T1000 (cell line): ENCODE results near the gene CST4.
A peak's percentile ranks its signal among the peaks of the same experiment; 100 is the strongest.
"Not testable (repeated sequence)": the region's sequence is repeated elsewhere in the genome, so short reads cannot be mapped to it uniquely, and the experiment has no call there.

ENCODE experiments used
- DNase-seq: peaks from one replicate; lab custom pipeline; 2025; ENCODE audit warnings: mixed read lengths; lab: John Stamatoyannopoulos, UW

Gene CST4

DNA sequence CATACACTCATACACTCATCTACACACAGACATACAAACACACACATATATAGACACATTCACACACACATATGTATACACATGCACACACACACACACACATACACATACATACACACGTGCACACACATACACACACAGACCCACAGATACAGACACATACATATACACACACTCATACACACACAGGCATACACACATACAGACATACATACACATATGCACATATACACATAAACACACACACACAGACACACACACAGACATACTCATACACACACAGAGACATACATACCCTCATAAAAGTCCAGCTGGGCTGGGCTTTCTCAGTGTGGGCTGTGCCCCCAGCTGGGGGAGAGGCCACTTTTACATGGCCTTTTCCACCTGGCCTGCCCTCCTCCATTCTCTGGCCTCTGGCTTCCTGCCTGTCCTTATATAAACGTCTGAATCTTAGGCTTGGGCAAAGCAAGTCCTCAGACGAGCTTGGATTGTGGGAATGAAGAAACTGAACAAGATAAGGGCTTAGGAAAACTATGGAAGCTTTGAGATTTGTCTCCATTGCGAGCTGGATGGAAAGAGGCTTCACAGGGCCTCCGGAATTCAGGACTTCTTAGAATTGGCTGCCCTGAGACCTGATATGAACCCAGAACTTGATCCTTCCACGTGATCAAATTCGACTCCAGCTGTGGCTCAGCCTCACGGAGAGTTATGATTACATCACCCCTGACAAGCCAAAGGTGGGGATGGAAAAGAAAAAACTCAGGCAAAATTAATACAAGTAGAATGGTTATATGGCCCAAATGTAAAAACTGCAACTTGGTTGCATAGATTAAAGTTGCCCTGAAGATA, 28.6 kb downstream of the CST4 start:
- no peak for DNase-seq

DNA sequence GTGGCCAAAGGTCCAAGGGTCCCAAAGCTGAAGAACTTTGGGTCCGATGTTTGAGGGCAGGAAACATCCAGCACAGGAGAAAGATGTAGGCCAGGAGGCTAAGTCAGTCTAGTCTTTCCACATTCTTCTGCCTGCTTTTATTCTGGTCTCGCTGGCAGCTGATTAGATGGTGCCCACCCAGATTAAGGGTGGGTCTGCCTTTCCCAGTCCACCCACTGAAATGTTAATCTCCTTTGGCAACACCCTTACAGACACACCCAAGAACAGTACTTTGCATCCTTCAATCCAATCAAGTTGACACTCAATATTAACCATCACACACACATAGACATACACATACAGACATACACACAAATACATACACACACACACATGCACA, 29.2 kb downstream of the CST4 start:
- DNase-seq, result not testable (repeated sequence)

DNA sequence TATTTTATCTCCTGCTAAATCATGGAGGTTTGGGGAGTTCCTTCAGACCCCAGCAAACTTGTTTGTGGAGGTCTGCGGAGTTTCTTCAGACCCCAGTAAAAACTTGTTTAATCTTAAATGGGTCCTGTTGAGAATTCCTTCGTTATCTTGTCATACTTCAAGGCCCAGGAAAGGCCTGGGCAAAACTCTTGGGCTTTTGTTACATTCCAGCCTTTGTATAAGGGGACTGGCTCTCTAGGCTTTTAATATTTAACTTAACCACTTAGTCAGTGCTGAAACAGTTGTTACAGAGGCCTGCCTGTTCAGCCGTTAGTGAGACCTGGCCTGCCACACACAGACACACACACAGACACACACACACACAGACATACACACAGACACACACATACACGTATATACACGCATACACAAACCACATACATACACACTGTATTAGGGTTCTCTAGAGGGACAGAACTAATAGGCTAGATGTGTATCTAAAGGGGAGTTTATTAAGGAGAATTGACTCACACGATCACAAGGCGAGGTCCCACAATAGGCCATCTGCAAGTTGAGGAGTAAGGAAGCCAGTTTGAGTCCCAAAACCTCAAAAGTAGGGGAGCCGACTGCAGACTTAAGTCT, 29.7 kb downstream of the CST4 start:
- no peak for DNase-seq

DNA sequence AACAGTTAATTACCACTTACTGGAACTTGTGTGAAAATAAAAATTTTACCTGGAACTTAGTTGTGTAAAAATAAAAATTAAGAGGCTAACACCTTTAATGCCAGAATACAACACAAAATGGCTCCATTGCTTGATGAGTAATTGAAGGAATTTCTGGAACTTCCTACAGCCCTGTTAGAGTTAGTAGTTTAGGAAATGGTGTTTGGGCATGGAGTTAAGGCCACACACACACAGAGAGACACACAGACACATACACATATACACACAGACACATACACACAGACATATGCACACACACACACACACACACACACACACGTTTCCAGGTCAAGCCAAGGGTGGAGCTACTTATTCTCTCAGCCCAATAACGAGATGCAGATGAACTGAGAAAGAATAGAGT, 30.5 kb downstream of the CST4 start:
- DNase-seq, result no peak

DNA sequence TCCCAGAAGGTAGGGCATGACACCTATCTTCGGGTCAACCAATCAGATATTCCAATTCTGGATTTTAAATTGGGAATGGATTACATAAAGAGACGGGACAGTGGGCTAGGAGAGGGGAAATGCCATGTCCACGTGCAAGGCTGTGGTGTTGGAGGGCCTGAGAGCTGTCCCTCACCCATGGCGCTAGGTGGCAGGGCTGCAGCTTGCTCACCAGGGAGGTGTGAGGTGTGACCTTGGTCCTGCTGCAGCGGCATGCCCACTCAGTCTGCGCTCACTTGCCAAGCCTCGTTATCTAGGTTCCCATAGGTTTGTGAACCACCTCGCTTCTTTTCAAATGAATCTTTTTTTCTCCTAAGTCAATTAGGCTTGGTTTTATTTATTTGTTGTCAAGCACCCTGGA, 31.6 kb downstream of the CST4 start:
- no peak for DNase-seq

DNA sequence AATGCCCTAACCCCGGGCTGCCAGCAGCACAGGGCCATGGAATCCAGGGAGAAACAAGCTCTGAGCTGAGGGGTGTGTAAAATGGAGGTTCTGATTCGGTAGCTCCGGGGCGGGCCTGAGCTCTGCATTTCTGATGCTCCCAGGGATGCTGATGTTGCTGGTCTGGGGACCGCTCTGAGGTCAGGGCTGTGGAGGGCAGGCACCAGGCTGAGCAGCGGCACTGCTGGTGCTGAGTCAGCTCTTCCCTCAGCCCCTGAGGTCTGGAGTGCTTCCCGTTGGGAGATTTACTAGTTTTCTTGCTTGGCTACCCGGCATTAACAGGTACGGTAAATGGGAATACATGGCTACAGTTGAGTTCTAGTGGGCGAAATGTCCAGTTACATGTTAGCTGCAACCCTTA, 32.5 kb downstream of the CST4 start:
- DNase-seq, result no peak

DNA sequence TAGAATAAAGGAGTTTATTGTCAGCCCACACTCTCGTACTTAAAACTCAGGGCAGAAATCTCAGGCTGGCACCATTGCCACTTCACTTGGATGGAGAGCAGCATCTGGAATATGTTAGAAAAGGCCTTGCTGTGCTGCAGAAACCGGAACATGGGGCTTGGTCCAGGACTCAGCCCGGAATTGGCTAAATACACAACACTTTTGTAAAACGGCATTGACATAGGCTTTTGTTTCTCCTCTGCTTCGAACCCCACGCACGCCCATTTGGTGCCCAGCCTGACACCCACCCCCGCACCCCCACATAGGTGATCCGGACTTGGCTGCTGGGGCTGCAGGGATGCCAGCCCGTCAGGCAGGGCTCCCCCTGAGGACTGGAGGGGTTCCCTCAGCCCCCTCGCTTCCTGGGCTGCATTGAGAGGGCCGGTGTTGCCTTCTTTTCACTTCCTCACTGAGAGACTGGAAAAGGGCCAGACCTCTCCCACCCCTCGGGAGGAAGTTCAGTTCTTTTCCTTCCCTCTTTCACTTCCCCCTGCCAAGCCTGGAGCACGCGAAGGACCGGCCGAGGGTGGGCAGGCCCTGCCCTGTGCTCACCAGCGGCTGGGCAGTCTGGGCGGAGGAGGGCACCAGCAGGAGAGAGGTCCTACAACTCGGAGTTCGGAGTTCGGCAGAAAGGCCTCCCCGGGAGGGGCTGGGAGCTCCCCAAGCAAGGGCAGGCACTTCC, 33.2 kb downstream of the CST4 start:
- DNase-seq, result no peak

DNA sequence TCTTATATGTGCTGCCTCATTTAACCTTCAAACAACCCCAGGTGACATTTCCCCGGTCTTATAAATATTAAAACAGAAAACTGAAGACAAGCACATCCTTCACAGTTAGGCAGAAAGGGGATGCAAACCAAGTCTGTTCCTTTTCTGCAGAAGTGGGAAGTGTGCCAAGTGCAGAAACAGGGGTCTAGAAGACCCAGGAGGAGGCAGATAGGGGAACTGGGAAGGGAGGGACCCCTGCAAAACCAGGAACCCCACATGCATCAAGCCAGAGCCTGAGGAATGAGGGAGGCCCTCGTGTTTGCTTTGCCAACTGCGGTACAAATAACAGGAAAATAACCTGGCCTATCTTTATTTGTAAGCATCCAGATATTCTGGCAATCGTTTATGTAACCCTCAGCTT, 34.1 kb downstream of the CST4 start:
- DNase-seq, result no peak

DNA sequence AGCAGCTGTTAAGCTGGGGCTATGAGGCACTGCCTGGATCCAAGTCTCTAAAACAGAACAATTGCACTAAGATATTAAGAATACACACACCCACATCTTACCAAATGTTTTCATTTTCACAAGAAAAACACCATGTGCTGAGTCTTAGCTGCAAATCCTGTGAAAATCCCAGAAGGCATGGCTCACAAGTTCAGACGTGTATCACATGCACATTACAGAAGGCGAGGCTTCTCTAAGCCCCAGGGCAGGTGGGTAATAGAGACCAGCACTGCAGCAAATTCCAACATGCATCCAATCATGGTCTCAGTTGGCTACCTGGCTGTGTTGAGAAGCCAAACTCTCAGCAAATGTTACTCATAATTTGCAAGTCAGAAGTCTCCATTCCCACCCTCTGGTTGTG, 34.8 kb downstream of the CST4 start:
- no peak for DNase-seq

DNA sequence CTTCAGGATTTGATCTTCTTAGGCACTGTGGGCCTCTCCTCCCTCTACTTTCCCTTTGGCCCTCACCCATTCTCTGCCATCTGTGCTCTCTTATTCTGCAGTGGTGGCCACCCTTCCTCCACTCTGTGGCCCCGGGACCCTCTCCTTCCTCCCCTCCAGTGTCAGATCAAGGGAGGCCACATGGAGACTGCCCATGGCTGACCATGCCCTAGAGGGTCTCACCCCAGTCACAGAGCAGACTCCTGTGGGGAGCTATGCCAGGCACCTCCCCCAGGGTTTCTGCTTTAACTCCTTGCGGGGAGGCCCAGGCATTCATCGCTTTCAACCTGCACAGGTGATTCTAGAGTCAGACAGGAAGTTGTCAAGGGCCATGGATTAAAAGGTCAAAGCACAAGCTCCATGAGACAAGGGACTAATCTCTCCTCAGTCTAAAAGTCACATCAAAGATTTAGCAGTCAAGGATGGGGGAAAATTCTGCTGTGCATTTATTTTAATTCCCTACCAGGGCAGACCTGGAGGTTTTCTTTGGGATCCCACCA, 35.4 kb downstream of the CST4 start:
- DNase-seq, result no peak

DNA sequence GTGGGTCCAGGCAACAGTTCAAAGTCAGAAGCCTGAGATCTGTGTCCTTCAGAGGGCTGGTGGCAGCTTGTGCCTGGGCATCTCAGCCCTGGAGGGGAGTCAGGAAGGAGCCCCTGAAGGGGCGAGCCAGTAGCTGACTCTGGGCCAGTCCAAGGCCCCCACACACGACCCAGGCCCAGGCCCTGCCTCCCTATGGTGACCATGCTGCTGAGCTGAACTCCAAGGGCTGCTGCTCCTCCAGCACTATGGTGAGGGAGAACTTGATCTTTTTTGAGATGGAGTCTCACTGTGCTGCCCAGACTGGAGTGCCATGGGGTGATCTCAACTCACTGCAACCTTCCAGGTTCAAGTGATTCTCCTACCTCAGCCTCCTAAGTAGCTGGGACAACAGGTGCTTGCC, 35.9 kb downstream of the CST4 start:
- DNase-seq, result no peak

DNA sequence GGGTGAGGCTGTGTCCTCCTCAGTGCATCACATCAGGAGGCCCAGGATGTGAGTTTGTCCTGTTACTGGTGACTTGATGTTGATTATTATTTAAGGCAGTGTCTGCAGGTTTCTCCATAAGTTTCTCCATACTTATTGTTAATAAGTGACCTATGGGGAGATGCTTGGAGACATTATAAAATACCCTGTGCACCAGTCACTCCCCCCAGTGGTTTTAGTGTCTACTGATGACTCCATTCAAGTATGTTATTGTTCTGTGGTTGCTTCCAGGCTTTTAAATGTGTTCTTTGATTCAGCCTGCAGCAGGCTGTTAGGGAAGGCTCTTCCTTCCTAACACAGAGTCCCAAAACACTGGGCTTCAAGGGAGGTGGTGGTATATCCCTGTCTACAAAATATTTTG, 36.5 kb downstream of the CST4 start:
- no peak for DNase-seq

DNA sequence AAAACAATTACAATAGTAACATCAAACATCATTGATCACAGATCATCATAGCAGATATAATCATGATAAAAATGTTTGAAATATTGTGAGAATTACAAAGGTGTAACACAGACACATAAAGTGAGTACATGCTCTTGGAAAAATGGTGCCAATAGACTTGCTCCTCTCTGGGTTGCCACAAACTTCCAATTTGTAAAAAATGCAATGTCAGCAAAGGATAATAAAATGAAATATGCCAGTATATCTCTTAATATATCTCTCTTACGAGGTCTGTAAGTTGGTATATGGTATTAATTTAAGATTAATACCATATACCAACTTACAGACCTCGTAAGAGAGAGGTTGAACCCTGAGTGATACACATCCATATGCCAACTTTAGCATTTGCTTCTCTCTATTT, 37.7 kb downstream of the CST4 start:
- DNase-seq, result no peak

DNA sequence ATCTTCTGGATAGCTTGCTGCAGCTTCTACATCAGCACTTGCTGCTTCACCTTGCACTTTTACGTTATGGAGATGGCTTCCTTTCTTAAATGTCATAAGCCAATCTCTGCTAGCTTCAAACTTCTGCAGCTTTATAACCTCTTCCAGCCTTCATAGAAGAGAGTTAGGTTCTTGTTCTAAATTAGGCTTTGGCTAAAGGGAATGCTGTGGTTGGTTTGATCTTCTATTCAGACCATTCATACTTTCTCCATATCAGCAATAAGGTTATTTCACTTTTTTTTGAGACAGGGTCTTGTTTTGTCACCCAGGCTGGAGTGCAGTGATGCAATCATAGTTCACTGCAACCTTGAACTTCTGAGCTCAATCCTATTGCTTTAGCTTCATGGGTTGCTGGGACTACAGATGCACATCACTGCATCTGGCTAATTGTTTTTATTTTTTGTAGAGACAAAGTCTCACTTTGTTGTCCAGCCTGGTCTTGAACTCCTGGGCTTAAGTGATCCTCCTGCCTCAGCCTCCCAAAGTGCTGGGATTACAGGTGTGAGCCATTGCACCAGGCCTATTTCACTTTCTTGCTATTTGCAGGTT, 38.9 kb downstream of the CST4 start:
- DNase-seq, result no peak

DNA sequence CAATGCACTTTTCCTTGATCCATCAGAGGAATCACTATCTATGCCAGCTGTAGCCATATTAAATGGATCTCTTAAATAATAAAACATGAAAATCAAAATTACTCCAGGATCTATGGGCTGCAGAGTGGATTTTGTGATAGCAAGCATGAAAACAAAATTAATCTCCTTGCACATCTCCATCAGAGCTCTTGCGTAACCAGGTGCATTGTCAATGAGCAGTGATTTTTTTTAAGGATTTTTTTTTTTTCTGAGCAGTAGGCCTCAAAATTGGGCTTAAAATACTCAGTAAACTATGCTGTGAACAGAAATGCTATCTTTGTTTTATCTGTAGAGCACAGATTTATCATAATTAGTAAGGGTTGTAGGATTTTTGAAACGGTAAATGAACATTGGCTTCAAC, 39.6 kb downstream of the CST4 start:
- DNase-seq, result no peak

DNA sequence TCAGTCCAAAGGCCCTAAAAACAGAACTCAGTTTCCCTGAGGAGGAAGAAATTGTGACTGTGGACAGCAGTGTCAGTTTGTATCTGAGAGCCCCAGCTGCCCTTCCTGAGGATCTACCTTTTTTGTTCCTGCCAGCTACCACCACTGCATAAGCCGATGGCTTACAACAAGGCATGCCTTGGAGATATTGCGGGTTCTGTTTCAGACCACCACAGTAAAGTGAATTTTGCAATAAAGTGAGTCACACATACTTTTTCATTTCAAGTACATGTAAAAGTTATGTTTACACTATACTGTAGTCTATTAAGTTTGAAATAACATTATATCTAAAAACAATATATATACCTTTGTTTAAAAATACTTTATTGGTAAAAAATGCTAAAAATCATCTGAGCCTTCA, 41.5 kb downstream of the CST4 start:
- no peak for DNase-seq

DNA sequence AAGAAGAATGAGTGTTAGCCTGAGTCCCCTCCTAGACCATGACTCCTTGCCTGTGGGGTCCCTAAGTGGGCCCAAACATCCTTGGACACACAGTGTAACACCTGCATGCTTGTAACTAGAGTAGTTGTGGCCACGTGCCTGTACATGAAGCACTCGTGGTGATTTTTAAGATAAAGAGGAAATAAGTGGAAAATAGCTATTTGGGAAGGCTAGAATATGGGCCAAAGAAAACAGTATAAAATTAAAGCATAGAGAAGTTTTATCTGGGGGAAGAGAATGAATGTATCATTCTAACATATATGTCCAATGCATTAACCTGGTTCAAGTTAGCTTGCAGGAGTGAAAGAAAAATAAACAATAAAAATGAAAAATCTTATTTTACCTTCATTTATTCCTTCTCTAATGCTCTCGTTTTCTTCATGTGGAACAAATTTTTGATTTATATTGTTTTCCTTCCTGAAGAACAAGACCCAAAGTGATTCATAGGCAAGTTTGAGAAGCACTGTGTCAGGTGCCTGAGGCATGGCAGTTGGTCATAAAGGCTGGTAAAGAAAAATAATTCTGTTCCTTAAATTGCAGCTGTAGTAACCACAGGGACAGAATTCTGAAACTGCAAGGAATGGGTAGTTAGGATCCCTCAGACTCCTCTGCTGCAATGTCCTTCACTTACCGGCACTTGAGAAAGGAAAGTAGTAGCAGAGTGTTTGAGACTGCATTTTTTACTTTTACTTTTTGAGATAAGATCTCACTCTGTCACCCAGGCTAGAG, 42.5 kb downstream of the CST4 start:
- DNase-seq, result no peak

DNA sequence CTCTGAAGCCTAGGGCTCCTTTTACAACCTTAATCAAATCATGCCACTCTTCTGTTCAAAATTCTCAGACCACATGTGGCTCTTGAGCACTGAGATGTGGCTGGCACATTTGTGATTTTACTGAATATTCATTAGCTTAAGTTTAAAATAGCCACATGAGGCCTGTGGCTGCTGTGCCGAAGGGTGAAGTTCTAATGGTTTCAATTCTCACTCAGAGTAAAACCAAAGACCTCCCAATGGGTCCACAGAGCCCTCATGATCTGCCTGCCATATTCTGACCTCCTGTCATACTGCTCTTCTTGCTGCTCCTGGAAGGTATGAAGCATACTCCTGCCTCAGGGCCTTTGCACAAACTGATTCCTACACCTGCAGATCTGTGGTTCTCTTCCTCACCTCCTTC, 43.3 kb downstream of the CST4 start:
- DNase-seq, result no peak

DNA sequence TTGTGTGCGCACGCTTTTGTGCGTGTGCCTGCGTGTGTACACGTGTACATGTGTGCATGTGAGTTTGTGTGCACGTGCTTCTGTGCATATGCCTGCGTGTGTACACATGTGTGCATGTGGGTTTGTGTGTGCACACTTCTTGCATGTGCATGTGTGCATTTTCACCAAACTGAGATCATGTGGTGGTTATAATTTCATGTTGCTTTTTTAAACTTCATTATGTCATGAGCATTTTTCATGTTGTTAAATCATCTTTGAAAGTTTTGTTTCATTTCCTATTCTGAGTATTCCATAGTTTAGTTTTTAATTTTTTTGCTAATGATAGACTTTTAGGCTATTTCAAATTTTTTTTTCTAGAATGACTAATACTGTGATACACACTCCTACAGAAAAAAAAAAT, 44.7 kb downstream of the CST4 start:
- DNase-seq, result no peak

DNA sequence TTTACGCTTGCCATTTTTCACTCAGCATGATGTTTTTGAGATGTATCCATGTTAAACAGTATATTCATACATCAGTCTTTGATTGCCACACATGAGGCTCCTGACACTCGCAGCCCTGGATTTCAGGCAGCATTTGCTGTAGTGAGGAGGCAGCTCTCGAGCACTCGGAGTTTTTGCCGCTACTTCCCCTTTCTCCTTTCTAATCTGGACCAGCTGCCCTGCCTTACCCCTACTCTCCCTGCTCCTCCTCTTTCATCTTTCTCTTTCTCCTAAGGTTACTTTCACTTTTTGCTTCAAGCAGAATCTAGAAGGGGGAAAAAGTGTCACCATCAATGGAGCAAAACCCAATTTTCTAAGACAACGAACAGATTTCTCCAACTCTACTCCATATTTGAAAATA, 45.2 kb downstream of the CST4 start:
- no peak for DNase-seq

DNA sequence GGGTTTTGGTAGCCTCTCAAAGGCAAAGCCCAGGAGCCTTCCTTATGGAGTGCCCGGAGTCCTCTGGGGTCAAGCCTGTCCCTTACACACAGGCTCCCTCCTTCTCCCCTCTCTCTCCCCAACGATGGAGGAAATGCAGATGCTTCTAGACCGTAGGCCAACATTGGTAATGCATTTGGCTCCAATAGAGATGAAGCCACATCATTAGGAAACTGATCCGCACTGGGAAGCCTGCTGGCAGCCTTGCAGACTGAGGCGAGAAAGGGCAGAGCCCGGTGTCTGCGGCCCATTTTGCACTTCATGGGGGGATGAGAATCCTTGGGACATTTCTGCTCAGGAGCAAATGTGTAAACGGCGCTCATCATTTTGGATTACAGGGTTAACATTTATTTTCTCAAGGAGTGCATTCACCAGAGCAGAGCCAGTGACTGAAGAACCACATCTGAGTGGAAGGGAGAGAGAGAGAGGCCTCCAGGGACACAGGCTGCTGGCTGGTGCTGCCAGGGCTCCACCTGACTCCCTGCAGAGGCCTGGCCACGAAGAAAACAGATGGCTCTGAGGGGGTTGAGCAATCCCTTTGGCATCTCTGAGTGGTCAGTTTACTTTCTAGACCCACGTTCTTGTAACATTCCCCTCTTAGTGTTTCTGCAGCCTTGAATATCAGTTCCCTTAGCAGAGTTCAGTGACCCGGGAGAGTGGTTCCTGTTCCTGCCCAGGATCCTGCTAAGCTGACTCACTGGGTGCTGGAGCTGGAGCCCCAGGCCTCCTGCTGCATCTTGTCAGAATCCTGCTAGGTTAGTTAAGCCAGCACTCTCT, 46.7 kb downstream of the CST4 start:
- DNase-seq, result peak; percentile 33
